ENCODE results near the gene PROCR. TPM values are rescaled to one million over a fixed set of nuclear protein-coding genes. Genes with fewer than 3 reads are reported as not detected.
A peak's percentile ranks its signal among the peaks of the same experiment; 100 is the strongest.
"Not testable (repeated sequence)": the region's sequence is repeated elsewhere in the genome, so short reads cannot be mapped to it uniquely, and the experiment has no call there.

Gene PROCR
- total RNA-seq, 1 donor from 2014 or later = 3.2 TPM

- H3K27ac Mint-ChIP-seq (ENCODE audit: unreplicated experiment) = no peak overlapping the region
- no peak overlapping the region for H3K4me3 Mint-ChIP-seq (ENCODE audit: unreplicated experiment)
- H3K27me3 Mint-ChIP-seq (ENCODE audit: unreplicated experiment) = peaks cover 20% of the 10 kb centered on the region
- H3K36me3 Mint-ChIP-seq (ENCODE audit: unreplicated experiment) = peaks cover 2% of the 10 kb centered on the region
- H3K9me3 Mint-ChIP-seq (ENCODE audit: unreplicated experiment) = no peaks in the 10 kb centered on the region
- no peak for DNase-seq (ENCODE audit: extremely low spot score, unreplicated experiment)
- H3K4me1 Mint-ChIP-seq (ENCODE audit: unreplicated experiment) = peaks cover 3% of the 10 kb centered on the region
- no peak for TF ChIP-seq CTCF (IDR thresholded peaks at IDR 0.05)
Measured at GRCh38 chr20:35165221-35166185, 6.4 kb upstream of the PROCR start.

GRCh38 chr20:35166242-35166830 lies 5.5 kb upstream of the PROCR start:
- Mint-ChIP-seq H3K27me3 (ENCODE audit: unreplicated experiment) (peaks cover 20% of the 10 kb centered on the region), H3K4me1 (ENCODE audit: unreplicated experiment) (peaks cover 4% of the 10 kb centered on the region), H3K4me3 (ENCODE audit: unreplicated experiment) (no peak overlapping the region), H3K27ac (ENCODE audit: unreplicated experiment) (no peak overlapping the region), H3K9me3 (ENCODE audit: unreplicated experiment) (no peaks in the 10 kb centered on the region), H3K36me3 (ENCODE audit: unreplicated experiment) (peaks cover 2% of the 10 kb centered on the region)
- DNase-seq (ENCODE audit: extremely low spot score, unreplicated experiment) = no peak
- no peak for TF ChIP-seq CTCF (IDR thresholded peaks at IDR 0.05)

GRCh38 chr20:35167787-35168186 lies 4.1 kb upstream of the PROCR start:
- no peak for DNase-seq (ENCODE audit: extremely low spot score, unreplicated experiment)
- Mint-ChIP-seq H3K9me3 (ENCODE audit: unreplicated experiment) (no peaks in the 10 kb centered on the region), H3K4me1 (ENCODE audit: unreplicated experiment) (peaks cover 15% of the 10 kb centered on the region), H3K4me3 (ENCODE audit: unreplicated experiment) (no peak overlapping the region), H3K27ac (ENCODE audit: unreplicated experiment) (no peak overlapping the region), H3K36me3 (ENCODE audit: unreplicated experiment) (peaks cover 2% of the 10 kb centered on the region), H3K27me3 (ENCODE audit: unreplicated experiment) (peaks cover 18% of the 10 kb centered on the region)
- TF ChIP-seq CTCF (IDR thresholded peaks at IDR 0.05) = no peak

- not testable (repeated sequence) for H3K27ac Mint-ChIP-seq (ENCODE audit: unreplicated experiment); H3K9me3 Mint-ChIP-seq (ENCODE audit: unreplicated experiment); DNase-seq (ENCODE audit: extremely low spot score, unreplicated experiment); H3K27me3 Mint-ChIP-seq (ENCODE audit: unreplicated experiment); H3K4me3 Mint-ChIP-seq (ENCODE audit: unreplicated experiment); H3K36me3 Mint-ChIP-seq (ENCODE audit: unreplicated experiment)
- peaks cover 15% of the 10 kb centered on the region for H3K4me1 Mint-ChIP-seq (ENCODE audit: unreplicated experiment)
Measured at GRCh38 chr20:35168701-35169409, 3.0 kb upstream of the PROCR start.

- Mint-ChIP-seq H3K27ac (ENCODE audit: unreplicated experiment) (peak overlapping the region; percentile 55), H3K4me3 (ENCODE audit: unreplicated experiment) (peak overlapping the region; percentile 76), H3K9me3 (ENCODE audit: unreplicated experiment) (no peaks in the 10 kb centered on the region), H3K36me3 (ENCODE audit: unreplicated experiment) (no peaks in the 10 kb centered on the region), H3K4me1 (ENCODE audit: unreplicated experiment) (peaks cover 14% of the 10 kb centered on the region), H3K27me3 (ENCODE audit: unreplicated experiment) (no peaks in the 10 kb centered on the region)
- TF ChIP-seq CTCF (IDR thresholded peaks at IDR 0.05) = no peak
- no peak for DNase-seq (ENCODE audit: extremely low spot score, unreplicated experiment)
Measured at GRCh38 chr20:35171438-35171752, 477 bp upstream of the PROCR start.

All from osteocyte (in vitro differentiated cells).